HCT116 (cell line): ENCODE measurements around the gene CDCP2. TPM values are rescaled to one million over a fixed set of nuclear protein-coding genes. Genes with fewer than 3 reads are reported as not detected.

Experiments
- ATAC-seq: fragments of 200-7000 bp; cut with Tn5 transposase; 2 replicates; pipeline ENCODE4 v1.9.1; 2020; ENCODE audit warnings: mild to moderate bottlenecking, moderate library complexity
- BruUV-seq: library from RNA; stranded (reverse); fragments of 400-500 nt; replicated peaks from 2 replicates; lab custom pipeline; 2021; lab: Mats Ljungman, UMichigan
- CTCF ChIA-PET: fragments of 300-600 bp; sonication (Branson Sonifier 250); formaldehyde crosslinking; loops from one replicate; lab custom pipeline; 2021; ENCODE audit warnings: antibody characterized with exemption; lab: Charles Lee
- POLR2A ChIA-PET: fragments of 300-600, 350-600 bp; sonication (Branson Sonifier 250); formaldehyde crosslinking; loops from one replicate; lab custom pipeline; 2021; ENCODE audit warnings: antibody characterized with exemption; lab: Charles Lee
- RAD21 ChIA-PET, 2 experiments: fragments of 300-600 bp; sonication (Branson Sonifier 250); formaldehyde crosslinking; loops; one replicate each; lab custom pipeline; 2023; ENCODE audit warnings: low total read pairs in 2 of 2; ENCODE audit not compliant: uncharacterized antibody in 2 of 2, unreplicated experiment in 2 of 2, low non-redundant PET in 1 of 2; lab: Charles Lee
- DNase-seq: peaks from one replicate; pipeline ENCODE4 v3.0.0-alpha.2; 2010; ENCODE audit warnings: low read depth, low spot score
- H2AFZ ChIP-seq: fragments of 200-600 bp; shearing (Covaris generic), sonication (generic); 2 replicates; pipeline ENCODE4 v1.6.1; 2017; ENCODE audit warnings: low read depth, mixed run types, mixed read lengths, antibody characterized with exemption, low read length; ENCODE audit not compliant: poor library complexity, severe bottlenecking
- H3K27ac ChIP-seq: 2 replicates; pipeline ENCODE4 v1.5.1; 2012; ENCODE audit warnings: low read depth, low read length
- H3K27me3 ChIP-seq: fragments of 200-600 bp; sonication (generic); 2 replicates; pipeline ENCODE4 v1.6.1; 2016; ENCODE audit warnings: mixed run types, low read length, mixed read lengths; ENCODE audit not compliant: insufficient read depth
- H3K36me3 ChIP-seq, 2 experiments: fragments of 200-500 bp in 1 of 2; fragments of 200-600 bp in 1 of 2; sonication (Bioruptor generic) in 1 of 2; sonication (generic) in 1 of 2; 2 replicates each; pipeline versions ENCODE4 v1.5.1 to v1.6.1; 2014 to 2016; ENCODE audit warnings: low read length in 2 of 2, inconsistent platforms in 1 of 2, mixed read lengths in 1 of 2, mixed run types in 1 of 2; ENCODE audit not compliant: insufficient read depth in 2 of 2, control insufficient read depth in 1 of 2
- H3K4me1 ChIP-seq, 2 experiments: fragments of 200-600 bp in 1 of 2; sonication (generic) in 1 of 2; 2 replicates each; pipeline versions ENCODE4 v1.5.1 to v1.6.1; 2012 to 2017; ENCODE audit warnings: low read length in 2 of 2, inconsistent platforms in 1 of 2, mild to moderate bottlenecking in 1 of 2, mixed read lengths in 1 of 2, mixed run types in 1 of 2, moderate library complexity in 1 of 2; ENCODE audit not compliant: insufficient read depth in 2 of 2, control insufficient read depth in 1 of 2
- H3K4me2 ChIP-seq: fragments of 200-600 bp; sonication (generic); 2 replicates; pipeline ENCODE4 v1.6.1; 2017; ENCODE audit warnings: mixed run types, low read length, mixed read lengths
- H3K4me3 ChIP-seq, 2 experiments: fragments of 200-600 bp in 1 of 2; sonication (generic) in 1 of 2; replicated peaks in 1 of 2; 2 replicates each; pipeline ENCODE4 v1.5.1; 2011 to 2016; ENCODE audit warnings: low read length in 2 of 2, control low read depth in 1 of 2, low read depth in 1 of 2, mild to moderate bottlenecking in 1 of 2, mixed read lengths in 1 of 2, mixed run types in 1 of 2
- H3K79me2 ChIP-seq: fragments of 200-600 bp; sonication (generic); 2 replicates; pipeline ENCODE4 v1.6.1; 2017; ENCODE audit warnings: mild to moderate bottlenecking, mixed run types, low read length, moderate library complexity, mixed read lengths; ENCODE audit not compliant: insufficient read depth
- H3K9ac ChIP-seq: fragments of 200-600 bp; sonication (generic); 2 replicates; pipeline ENCODE4 v1.6.1; 2016; ENCODE audit warnings: low read length, mixed read lengths
- H3K9me2 ChIP-seq: fragments of 200-600 bp; sonication (generic), shearing (Covaris generic); 2 replicates; pipeline ENCODE4 v1.6.1; 2017; ENCODE audit warnings: mixed run types, mild to moderate bottlenecking, moderate library complexity; ENCODE audit not compliant: insufficient read depth
- H3K9me3 ChIP-seq, 2 experiments: fragments of 200-500 bp in 1 of 2; fragments of 200-600 bp in 1 of 2; sonication (Bioruptor generic) in 1 of 2; sonication (generic) in 1 of 2; 2 replicates each; pipeline ENCODE4 v1.6.1; 2014 to 2017; ENCODE audit warnings: low read length in 2 of 2, mixed read lengths in 2 of 2, inconsistent platforms in 1 of 2, low read depth in 1 of 2, mild to moderate bottlenecking in 1 of 2, mixed run types in 1 of 2, moderate library complexity in 1 of 2; ENCODE audit not compliant: control insufficient read depth in 1 of 2, insufficient read depth in 1 of 2
- H4K20me1 ChIP-seq: fragments of 200-600 bp; sonication (generic), shearing (Covaris generic); 2 replicates; pipeline ENCODE4 v1.6.1; 2017; ENCODE audit warnings: mixed run types, mild to moderate bottlenecking, moderate library complexity; ENCODE audit not compliant: insufficient read depth
- CEBPB ChIP-seq: IDR thresholded peaks from 2 replicates; pipeline ENCODE4 v1.6.1; 2012; ENCODE audit warnings: low read depth
- EZH2 ChIP-seq: fragments of 200-600 bp; sonication (generic); IDR thresholded peaks from 2 replicates; pipeline ENCODE4 v1.6.1; 2017; ENCODE audit warnings: antibody characterized with exemption, mixed run types
- POLR2A ChIP-seq: IDR thresholded peaks from 2 replicates; pipeline ENCODE4 v1.7.0; 2011; ENCODE audit warnings: borderline replicate concordance; ENCODE audit not compliant: insufficient read depth, insufficient read length; ENCODE audit errors: extremely low read depth
- SP1 ChIP-seq: IDR thresholded peaks from 2 replicates; pipeline ENCODE4 v1.6.1; 2012; ENCODE audit warnings: low read depth
- SRF ChIP-seq: IDR thresholded peaks from 2 replicates; pipeline ENCODE4 v1.6.1; 2012; ENCODE audit warnings: low read depth
- YY1 ChIP-seq: IDR thresholded peaks from 2 replicates; pipeline ENCODE4 v1.6.1; 2011; ENCODE audit warnings: low read length, low read depth, moderate library complexity, mild to moderate bottlenecking; ENCODE audit not compliant: insufficient replicate concordance; ENCODE audit errors: extremely low read depth
- intact Hi-C: fragments of 100-400 bp; cut with micrococcal nuclease; formaldehyde crosslinking; loops from 2 replicates; pipeline ENCODE4 v1.10.0; 2022
- total RNA-seq: library from RNA; stranded (reverse); gene quantifications from one replicate; pipeline ENCODE4 v1.2.1, GENCODE V29; 2021; ENCODE audit not compliant: unreplicated experiment
- TF ChIP-seq, protein P1 (sequence below): IDR thresholded peaks from 2 replicates; pipeline ENCODE4 v1.6.1; 2012
- TF ChIP-seq, protein P2 (sequence below): IDR thresholded peaks from 2 replicates; pipeline ENCODE4 v1.6.1; 2011; ENCODE audit warnings: mild to moderate bottlenecking, low read length, moderate library complexity; ENCODE audit not compliant: insufficient replicate concordance; ENCODE audit errors: extremely low read depth
- TF ChIP-seq, protein P3 (sequence below), 3 experiments: fragments of 200-600 bp in 1 of 3; sonication (generic) in 1 of 3; IDR thresholded peaks in 2 of 3; conservative IDR thresholded peaks in 1 of 3; 2 replicates each; pipeline ENCODE4 v1.5.1; 2012 to 2017; ENCODE audit warnings: low read depth in 2 of 3, low read length in 2 of 3, antibody characterized with exemption in 1 of 3, borderline replicate concordance in 1 of 3, control low read depth in 1 of 3, mild to moderate bottlenecking in 1 of 3, mixed read lengths in 1 of 3, mixed run types in 1 of 3, moderate library complexity in 1 of 3; ENCODE audit not compliant: insufficient read depth in 1 of 3

CDCP2 gene
- total RNA-seq, 1 experiment from 2014 or later, result 0.22 TPM

DNA sequence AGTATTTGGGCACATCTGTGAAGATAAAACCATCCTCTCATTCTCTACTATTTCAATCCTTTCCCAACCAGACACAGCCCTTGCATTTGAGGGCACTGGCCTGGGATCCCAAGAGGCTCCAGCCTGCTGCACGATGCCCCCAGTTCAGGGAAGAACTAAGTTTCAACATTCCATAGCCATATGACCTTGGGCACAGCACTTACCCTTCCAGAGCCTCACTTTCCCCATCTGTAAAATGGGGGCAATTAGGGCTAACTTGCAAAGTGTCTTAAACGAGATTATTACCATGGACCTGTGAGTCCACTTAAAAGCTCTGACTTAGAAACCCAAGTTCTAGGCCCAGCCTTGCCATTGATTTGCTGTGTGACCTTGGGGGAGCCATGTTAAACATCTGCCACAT lies 22.9 kb downstream of the CDCP2 start:
- intact Hi-C loops, result no loop called here
- no peak overlapping the region for H3K4me3 ChIP-seq
- H3K27ac ChIP-seq, result no peak overlapping the region
- ChIA-PET CTCF (no interaction called here), POLR2A (no interaction called here)
- H3K79me2 ChIP-seq, result no peaks in the 10 kb centered on the region
- no peaks in the 10 kb centered on the region for H3K9me3 ChIP-seq
- no peak overlapping the region for H3K9ac ChIP-seq
- ATAC-seq, result no peak
- DNase-seq, result no peak
- no peaks in the 10 kb centered on the region for H4K20me1 ChIP-seq
- H2AFZ ChIP-seq, result no peak overlapping the region
- no peak for TF ChIP-seq YY1
- TF ChIP-seq POLR2A, result no peak
- no peak for TF ChIP-seq CEBPB
- TF ChIP-seq, protein P1, sequence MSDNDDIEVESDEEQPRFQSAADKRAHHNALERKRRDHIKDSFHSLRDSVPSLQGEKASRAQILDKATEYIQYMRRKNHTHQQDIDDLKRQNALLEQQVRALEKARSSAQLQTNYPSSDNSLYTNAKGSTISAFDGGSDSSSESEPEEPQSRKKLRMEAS, result no peak
- TF ChIP-seq, protein P2, sequence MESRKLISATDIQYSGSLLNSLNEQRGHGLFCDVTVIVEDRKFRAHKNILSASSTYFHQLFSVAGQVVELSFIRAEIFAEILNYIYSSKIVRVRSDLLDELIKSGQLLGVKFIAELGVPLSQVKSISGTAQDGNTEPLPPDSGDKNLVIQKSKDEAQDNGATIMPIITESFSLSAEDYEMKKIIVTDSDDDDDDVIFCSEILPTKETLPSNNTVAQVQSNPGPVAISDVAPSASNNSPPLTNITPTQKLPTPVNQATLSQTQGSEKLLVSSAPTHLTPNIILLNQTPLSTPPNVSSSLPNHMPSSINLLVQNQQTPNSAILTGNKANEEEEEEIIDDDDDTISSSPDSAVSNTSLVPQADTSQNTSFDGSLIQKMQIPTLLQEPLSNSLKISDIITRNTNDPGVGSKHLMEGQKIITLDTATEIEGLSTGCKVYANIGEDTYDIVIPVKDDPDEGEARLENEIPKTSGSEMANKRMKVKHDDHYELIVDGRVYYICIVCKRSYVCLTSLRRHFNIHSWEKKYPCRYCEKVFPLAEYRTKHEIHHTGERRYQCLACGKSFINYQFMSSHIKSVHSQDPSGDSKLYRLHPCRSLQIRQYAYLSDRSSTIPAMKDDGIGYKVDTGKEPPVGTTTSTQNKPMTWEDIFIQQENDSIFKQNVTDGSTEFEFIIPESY, result no peak
- TF ChIP-seq SRF, result no peak
- no peak for TF ChIP-seq SP1
- TF ChIP-seq EZH2, result no peak
- TF ChIP-seq, protein P3, sequence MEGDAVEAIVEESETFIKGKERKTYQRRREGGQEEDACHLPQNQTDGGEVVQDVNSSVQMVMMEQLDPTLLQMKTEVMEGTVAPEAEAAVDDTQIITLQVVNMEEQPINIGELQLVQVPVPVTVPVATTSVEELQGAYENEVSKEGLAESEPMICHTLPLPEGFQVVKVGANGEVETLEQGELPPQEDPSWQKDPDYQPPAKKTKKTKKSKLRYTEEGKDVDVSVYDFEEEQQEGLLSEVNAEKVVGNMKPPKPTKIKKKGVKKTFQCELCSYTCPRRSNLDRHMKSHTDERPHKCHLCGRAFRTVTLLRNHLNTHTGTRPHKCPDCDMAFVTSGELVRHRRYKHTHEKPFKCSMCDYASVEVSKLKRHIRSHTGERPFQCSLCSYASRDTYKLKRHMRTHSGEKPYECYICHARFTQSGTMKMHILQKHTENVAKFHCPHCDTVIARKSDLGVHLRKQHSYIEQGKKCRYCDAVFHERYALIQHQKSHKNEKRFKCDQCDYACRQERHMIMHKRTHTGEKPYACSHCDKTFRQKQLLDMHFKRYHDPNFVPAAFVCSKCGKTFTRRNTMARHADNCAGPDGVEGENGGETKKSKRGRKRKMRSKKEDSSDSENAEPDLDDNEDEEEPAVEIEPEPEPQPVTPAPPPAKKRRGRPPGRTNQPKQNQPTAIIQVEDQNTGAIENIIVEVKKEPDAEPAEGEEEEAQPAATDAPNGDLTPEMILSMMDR (IDR thresholded peaks at IDR 0.05 in 2 of 3, conservative IDR thresholded peaks at IDR 0.05 in 1 of 3; ENCODE audit: borderline replicate concordance in 1 of 3, insufficient read depth in 1 of 3, low read depth in 2 of 3, low read length in 2 of 3), result no peak
- TF ChIP-seq, all 23 proteins: peak for 0
- RAD21 ChIA-PET, result no interaction called here
- no TSS peak for BruUV-seq
- Histone ChIP-seq H3K27me3 (no peaks in the 10 kb centered on the region), H3K9me2 (no peaks in the 10 kb centered on the region), H3K36me3 (no peaks in the 10 kb centered on the region), H3K4me1 (no peaks in the 10 kb centered on the region), H3K4me2 (no peak overlapping the region)
